Measurements from ENCODE around the gene DIS3L2. TPM values are rescaled to one million over a fixed set of nuclear protein-coding genes. Genes with fewer than 3 reads are reported as not detected.
A peak's percentile ranks its signal among the peaks of the same experiment; 100 is the strongest.

DIS3L2 gene
- total and polyA plus RNA-seq, 2 donors: 16.3 to 21.6 TPM

DNA sequence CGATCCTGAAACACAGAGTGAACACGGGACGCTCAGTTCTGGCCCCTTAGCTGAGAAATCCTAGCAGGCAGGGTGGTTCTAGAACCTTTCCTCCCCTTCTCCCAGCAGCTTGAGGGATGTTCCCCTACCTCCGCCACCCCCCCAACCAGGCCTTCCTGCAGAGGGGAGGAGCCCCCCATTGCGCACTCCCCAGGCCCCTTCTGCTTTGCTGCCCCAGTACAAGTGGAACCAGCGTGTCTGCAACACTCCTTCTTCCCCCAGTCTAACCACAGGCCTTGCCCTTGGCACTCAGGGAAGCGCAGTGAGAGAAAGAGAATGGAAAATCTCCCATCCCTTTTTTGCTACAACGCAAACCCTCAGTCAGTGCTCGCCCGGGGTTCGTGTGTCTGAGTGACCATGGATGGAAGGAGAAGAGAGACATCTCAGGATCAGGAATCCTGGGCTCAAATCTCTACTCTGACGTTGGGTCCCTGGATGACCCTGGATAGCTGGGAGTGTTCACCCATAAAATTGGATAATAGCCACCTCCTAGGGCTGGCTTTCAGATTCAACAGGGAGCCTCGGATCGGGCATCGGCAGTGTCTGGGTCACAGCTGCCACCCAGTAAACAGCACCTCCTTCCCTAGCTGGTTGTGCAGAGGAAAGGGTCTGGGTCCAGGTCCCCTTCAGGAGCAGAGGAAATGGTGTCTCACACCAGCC is 39.1 kb upstream of the DIS3L2 start:
- H3K4me3 ChIP-seq (ENCODE audit: low read length in 2 of 2): no peak overlapping the region
- no peak overlapping the region for H3K27ac ChIP-seq (ENCODE audit: low read depth in 1 of 2, low read length in 1 of 2)
- peaks cover 3 to 32% of the 10 kb centered on the region in 2 donors for H3K27me3 ChIP-seq (ENCODE audit: control insufficient read depth in 2 of 2, insufficient read depth in 1 of 2, low read length in 1 of 2)
- peaks cover 0 to 13% of the 10 kb centered on the region in 2 donors for H3K36me3 ChIP-seq (ENCODE audit: control insufficient read depth in 2 of 2, insufficient read depth in 2 of 2, low read length in 1 of 2)
- WGBS: 96% methylated on average over 15 of the region's 15 CpGs
- H3K9me3 ChIP-seq (ENCODE audit: control insufficient read depth in 2 of 2, insufficient read depth in 1 of 2, low read length in 1 of 2): no peaks in the 10 kb centered on the region
- peaks cover 12 to 43% of the 10 kb centered on the region in 2 donors for H3K4me1 ChIP-seq (ENCODE audit: control insufficient read depth in 2 of 2, insufficient read depth in 2 of 2, low read length in 2 of 2)
- no peak for DNase-seq (ENCODE audit: low read depth in 6 of 9, low spot score in 9 of 9)

DNA sequence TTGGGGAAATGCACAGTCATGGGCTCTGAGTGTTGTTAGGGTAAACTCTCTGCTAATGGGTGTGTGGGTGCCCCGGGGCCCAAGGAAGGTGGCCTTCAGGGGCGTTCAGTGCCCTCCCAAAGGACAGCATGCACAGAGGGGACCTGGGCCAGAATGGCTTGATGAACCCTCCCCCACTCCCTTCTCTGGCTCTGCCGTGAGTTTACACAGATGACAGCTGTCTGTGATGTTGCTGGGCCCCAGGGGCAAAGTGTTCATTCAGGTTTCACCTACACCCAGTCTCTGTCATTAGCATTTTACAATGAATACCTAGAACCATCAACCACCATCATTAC is 38.5 kb upstream of the DIS3L2 start:
- 89% methylated on average over 3 of the region's 3 CpGs for WGBS
- H3K27me3 ChIP-seq (ENCODE audit: control insufficient read depth in 2 of 2, insufficient read depth in 1 of 2, low read length in 1 of 2): peaks cover 3 to 37% of the 10 kb centered on the region in 2 donors

GRCh38 chr2:231923951-231924888 is 37.3 kb upstream of the DIS3L2 start:
- no peak overlapping the region for H3K27ac ChIP-seq (ENCODE audit: low read depth in 1 of 2, low read length in 1 of 2)
- peaks cover 3 to 49% of the 10 kb centered on the region in 2 donors for H3K27me3 ChIP-seq (ENCODE audit: control insufficient read depth in 2 of 2, insufficient read depth in 1 of 2, low read length in 1 of 2)
- WGBS: 87% methylated on average over 24 of the region's 24 CpGs
- H3K4me3 ChIP-seq (ENCODE audit: low read length in 2 of 2): peak overlapping the region; percentile 70
- peaks cover 0 to 13% of the 10 kb centered on the region in 2 donors for H3K36me3 ChIP-seq (ENCODE audit: control insufficient read depth in 2 of 2, insufficient read depth in 2 of 2, low read length in 1 of 2)
- DNase-seq (ENCODE audit: low read depth in 6 of 9, low spot score in 9 of 9): no peak
- H3K9me3 ChIP-seq (ENCODE audit: control insufficient read depth in 2 of 2, insufficient read depth in 1 of 2, low read length in 1 of 2): no peaks in the 10 kb centered on the region
- H3K4me1 ChIP-seq (ENCODE audit: control insufficient read depth in 2 of 2, insufficient read depth in 2 of 2, low read length in 2 of 2): peaks cover 12 to 44% of the 10 kb centered on the region in 2 donors

More for the DNA sequence above, 38.5 kb upstream of the DIS3L2 start:
- no peak overlapping the region for H3K27ac ChIP-seq (ENCODE audit: low read depth in 1 of 2, low read length in 1 of 2)
- peaks cover 0 to 13% of the 10 kb centered on the region in 2 donors for H3K36me3 ChIP-seq (ENCODE audit: control insufficient read depth in 2 of 2, insufficient read depth in 2 of 2, low read length in 1 of 2)
- no peak overlapping the region for H3K4me3 ChIP-seq (ENCODE audit: low read length in 2 of 2)
- H3K9me3 ChIP-seq (ENCODE audit: control insufficient read depth in 2 of 2, insufficient read depth in 1 of 2, low read length in 1 of 2): no peaks in the 10 kb centered on the region
- DNase-seq (ENCODE audit: low read depth in 6 of 9, low spot score in 9 of 9): no peak
- H3K4me1 ChIP-seq (ENCODE audit: control insufficient read depth in 2 of 2, insufficient read depth in 2 of 2, low read length in 2 of 2): peaks cover 12 to 44% of the 10 kb centered on the region in 2 donors

GRCh38 chr2:231924889-231925275 is 36.6 kb upstream of the DIS3L2 start:
- Histone ChIP-seq H3K9me3 (ENCODE audit: control insufficient read depth in 2 of 2, insufficient read depth in 1 of 2, low read length in 1 of 2) (no peaks in the 10 kb centered on the region), H3K27me3 (ENCODE audit: control insufficient read depth in 2 of 2, insufficient read depth in 1 of 2, low read length in 1 of 2) (peaks cover 3 to 52% of the 10 kb centered on the region in 2 donors), H3K36me3 (ENCODE audit: control insufficient read depth in 2 of 2, insufficient read depth in 2 of 2, low read length in 1 of 2) (peaks cover 0 to 13% of the 10 kb centered on the region in 2 donors), H3K4me1 (ENCODE audit: control insufficient read depth in 2 of 2, insufficient read depth in 2 of 2, low read length in 2 of 2) (peaks cover 12 to 44% of the 10 kb centered on the region in 2 donors), H3K27ac (ENCODE audit: low read depth in 1 of 2, low read length in 1 of 2) (no peak overlapping the region), H3K4me3 (ENCODE audit: low read length in 2 of 2) (peak overlapping the region; percentile 70)
- DNase-seq (ENCODE audit: low read depth in 6 of 9, low spot score in 9 of 9): no peak
- 46% methylated on average over 8 of the region's 8 CpGs for WGBS

- Histone ChIP-seq H3K4me3 (ENCODE audit: low read length in 2 of 2) (peak overlapping the region; percentile 70), H3K4me1 (ENCODE audit: control insufficient read depth in 2 of 2, insufficient read depth in 2 of 2, low read length in 2 of 2) (peaks cover 12 to 44% of the 10 kb centered on the region in 2 donors), H3K36me3 (ENCODE audit: control insufficient read depth in 2 of 2, insufficient read depth in 2 of 2, low read length in 1 of 2) (peaks cover 0 to 13% of the 10 kb centered on the region in 2 donors), H3K27ac (ENCODE audit: low read depth in 1 of 2, low read length in 1 of 2) (peak overlapping the region in 1 of 2 donors; percentile 26), H3K27me3 (ENCODE audit: control insufficient read depth in 2 of 2, insufficient read depth in 1 of 2, low read length in 1 of 2) (peaks cover 3 to 52% of the 10 kb centered on the region in 2 donors), H3K9me3 (ENCODE audit: control insufficient read depth in 2 of 2, insufficient read depth in 1 of 2, low read length in 1 of 2) (no peaks in the 10 kb centered on the region)
- peak; percentile 38 to 87 (median 73) for DNase-seq (ENCODE audit: low read depth in 6 of 9, low spot score in 9 of 9)
- WGBS: 2% methylated on average over 96 of the region's 96 CpGs
These were observed 36.0 kb upstream of the DIS3L2 start for GRCh38 chr2:231925303-231926179.

GRCh38 chr2:231926180-231926741 is 35.3 kb upstream of the DIS3L2 start, which contains the start of gene NPPC:
NPPC (minus strand) TSS chr2:231926396; CDS start chr2:231926249, 147 bp downstream.
- peak within 1 kb of the TSS in 1 of 2 donors; percentile 26 for H3K27ac ChIP-seq (ENCODE audit: low read depth in 1 of 2, low read length in 1 of 2)
- peaks cover 0 to 13% of the 10 kb centered on the region in 2 donors for H3K36me3 ChIP-seq (ENCODE audit: control insufficient read depth in 2 of 2, insufficient read depth in 2 of 2, low read length in 1 of 2)
- H3K4me1 ChIP-seq (ENCODE audit: control insufficient read depth in 2 of 2, insufficient read depth in 2 of 2, low read length in 2 of 2): peaks cover 12 to 44% of the 10 kb centered on the region in 2 donors
- H3K9me3 ChIP-seq (ENCODE audit: control insufficient read depth in 2 of 2, insufficient read depth in 1 of 2, low read length in 1 of 2): no peaks in the 10 kb centered on the region
- H3K27me3 ChIP-seq (ENCODE audit: control insufficient read depth in 2 of 2, insufficient read depth in 1 of 2, low read length in 1 of 2): peaks cover 3 to 52% of the 10 kb centered on the region in 2 donors
- under 1% methylated on average over 54 of the region's 54 CpGs for WGBS
- DNase-seq (ENCODE audit: low read depth in 6 of 9, low spot score in 9 of 9): peak; percentile 64 to 93 (median 85)
- peak within 1 kb of the TSS; percentile 70 for H3K4me3 ChIP-seq (ENCODE audit: low read length in 2 of 2)

DNA sequence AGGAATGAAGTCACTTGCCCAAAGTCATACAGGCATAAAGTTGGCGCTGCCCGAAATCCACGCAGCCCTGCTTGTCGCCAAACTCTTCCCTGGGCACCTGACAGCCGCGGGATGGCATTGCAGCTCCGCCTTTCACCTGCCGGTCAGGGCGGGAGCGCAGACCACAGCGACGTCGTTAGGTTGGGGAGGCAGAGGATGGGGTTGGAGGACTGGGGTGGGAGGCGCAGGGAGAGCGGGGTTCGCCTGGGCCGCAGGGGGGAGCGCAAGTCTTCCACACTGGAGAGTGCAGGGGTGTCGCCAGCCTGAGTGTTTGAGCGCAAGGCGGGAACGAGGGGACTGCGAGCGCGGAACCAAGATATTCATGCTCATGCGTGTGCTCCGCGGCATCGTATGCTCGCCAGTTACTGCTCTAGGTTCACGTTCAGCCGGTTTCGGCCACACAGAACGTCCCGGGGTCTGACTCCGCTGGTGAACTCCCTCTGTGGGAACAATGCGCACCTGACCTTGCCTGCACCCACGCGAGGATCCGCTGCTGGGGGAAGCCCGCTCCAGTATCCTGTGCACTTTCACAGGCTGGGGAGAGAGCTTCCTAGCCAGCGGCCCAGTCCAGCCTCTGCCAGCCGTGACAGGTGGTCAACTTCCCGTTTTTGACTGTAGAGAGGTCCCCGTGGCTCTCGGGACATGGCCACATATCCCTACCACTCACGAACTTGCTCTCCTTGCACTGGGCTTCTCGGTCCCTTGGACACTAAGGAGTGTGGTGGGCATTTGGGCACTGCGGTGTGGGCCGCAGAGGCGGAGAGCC is 34.5 kb upstream of the DIS3L2 start:
- 8% methylated on average over 51 of the region's 51 CpGs for WGBS
- peaks cover 0 to 9% of the 10 kb centered on the region in 2 donors for H3K36me3 ChIP-seq (ENCODE audit: control insufficient read depth in 2 of 2, insufficient read depth in 2 of 2, low read length in 1 of 2)
- peak in 4 of 9 donors; percentile 44 to 59 (median 50) for DNase-seq (ENCODE audit: low read depth in 6 of 9, low spot score in 9 of 9)
- H3K27ac ChIP-seq (ENCODE audit: low read depth in 1 of 2, low read length in 1 of 2): no peak overlapping the region
- no peaks in the 10 kb centered on the region for H3K9me3 ChIP-seq (ENCODE audit: control insufficient read depth in 2 of 2, insufficient read depth in 1 of 2, low read length in 1 of 2)
- H3K27me3 ChIP-seq (ENCODE audit: control insufficient read depth in 2 of 2, insufficient read depth in 1 of 2, low read length in 1 of 2): peaks cover 3 to 52% of the 10 kb centered on the region in 2 donors
- H3K4me1 ChIP-seq (ENCODE audit: control insufficient read depth in 2 of 2, insufficient read depth in 2 of 2, low read length in 2 of 2): peaks cover 12 to 44% of the 10 kb centered on the region in 2 donors
- H3K4me3 ChIP-seq (ENCODE audit: low read length in 2 of 2): peak overlapping the region; percentile 70

DNA sequence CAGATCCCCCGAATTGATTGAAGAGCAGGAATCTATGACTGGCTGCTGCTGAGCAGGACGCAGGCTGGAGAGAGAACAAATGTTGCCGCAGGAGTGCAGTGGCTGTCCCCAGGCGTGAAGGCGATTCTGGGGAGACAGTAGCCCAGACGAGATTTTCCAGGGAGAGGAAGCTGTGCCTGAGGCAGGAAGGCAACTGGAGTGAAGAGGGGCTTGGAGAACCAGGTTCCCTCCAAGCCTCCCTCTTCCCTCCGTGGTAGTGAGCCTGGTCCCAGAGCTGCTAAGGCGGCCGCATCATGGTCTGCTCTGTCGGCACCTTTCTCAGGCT is 34.0 kb upstream of the DIS3L2 start:
- no peak for DNase-seq (ENCODE audit: low read depth in 6 of 9, low spot score in 9 of 9)
- 72% methylated on average over 10 of the region's 10 CpGs for WGBS
- peaks cover 12 to 44% of the 10 kb centered on the region in 2 donors for H3K4me1 ChIP-seq (ENCODE audit: control insufficient read depth in 2 of 2, insufficient read depth in 2 of 2, low read length in 2 of 2)
- no peak overlapping the region for H3K27ac ChIP-seq (ENCODE audit: low read depth in 1 of 2, low read length in 1 of 2)
- H3K9me3 ChIP-seq (ENCODE audit: control insufficient read depth in 2 of 2, insufficient read depth in 1 of 2, low read length in 1 of 2): no peaks in the 10 kb centered on the region
- H3K4me3 ChIP-seq (ENCODE audit: low read length in 2 of 2): no peak overlapping the region
- H3K36me3 ChIP-seq (ENCODE audit: control insufficient read depth in 2 of 2, insufficient read depth in 2 of 2, low read length in 1 of 2): peaks cover 0 to 9% of the 10 kb centered on the region in 2 donors
- peaks cover 3 to 52% of the 10 kb centered on the region in 2 donors for H3K27me3 ChIP-seq (ENCODE audit: control insufficient read depth in 2 of 2, insufficient read depth in 1 of 2, low read length in 1 of 2)
